GM18520 (cell line): ENCODE data around the gene UBR2.
"Not testable (repeated sequence)": the region's sequence is repeated elsewhere in the genome, so short reads cannot be mapped to it uniquely, and the experiment has no call there.

Experiments used
- ATAC-seq: cut with Tn5 transposase; IDR thresholded peaks from one replicate; pipeline ENCODE4 v1.9.1; 2021; ENCODE audit not compliant: unreplicated experiment

Gene UBR2

DNA sequence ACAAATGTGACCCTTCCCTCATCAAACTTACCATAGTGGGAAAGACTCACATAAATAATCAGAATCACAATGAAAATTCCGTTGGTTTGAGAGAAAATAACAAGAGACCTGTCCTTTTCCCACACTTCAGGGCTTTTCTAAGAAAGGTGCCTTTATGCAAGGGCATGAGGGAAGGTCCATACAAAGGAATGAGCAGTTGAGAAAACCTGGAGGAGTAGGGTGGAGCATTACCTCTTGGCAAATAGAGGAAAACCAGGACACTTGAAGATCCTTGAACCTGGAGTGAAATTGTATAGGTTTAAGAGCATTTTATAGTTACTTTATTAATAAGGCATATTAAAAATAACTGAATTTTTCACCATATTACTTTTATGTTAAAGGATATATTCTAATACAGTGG, 54.3 kb downstream of the UBR2 start:
- no peak for ATAC-seq

GRCh38 chr6:42618686-42619085, 54.9 kb downstream of the UBR2 start:
- ATAC-seq = no peak

DNA sequence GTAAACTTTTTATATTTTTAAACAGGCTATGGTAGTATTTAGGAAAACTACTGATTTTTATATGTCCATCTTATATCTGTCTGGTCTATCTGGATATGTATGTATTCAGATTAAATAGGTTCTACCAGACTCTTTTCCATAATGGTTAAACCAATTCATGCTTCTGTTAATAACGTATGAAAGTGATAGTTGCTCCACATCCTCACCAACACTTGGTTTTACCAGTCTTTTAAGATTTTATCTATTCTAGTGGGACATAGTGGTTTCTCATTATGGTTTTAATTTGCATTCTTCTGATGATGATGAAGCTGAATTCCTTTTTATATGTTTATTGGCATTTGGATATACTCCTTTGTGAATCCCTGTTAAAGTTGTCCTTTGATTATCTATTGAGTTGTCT, 56.1 kb downstream of the UBR2 start:
- no peak for ATAC-seq

DNA sequence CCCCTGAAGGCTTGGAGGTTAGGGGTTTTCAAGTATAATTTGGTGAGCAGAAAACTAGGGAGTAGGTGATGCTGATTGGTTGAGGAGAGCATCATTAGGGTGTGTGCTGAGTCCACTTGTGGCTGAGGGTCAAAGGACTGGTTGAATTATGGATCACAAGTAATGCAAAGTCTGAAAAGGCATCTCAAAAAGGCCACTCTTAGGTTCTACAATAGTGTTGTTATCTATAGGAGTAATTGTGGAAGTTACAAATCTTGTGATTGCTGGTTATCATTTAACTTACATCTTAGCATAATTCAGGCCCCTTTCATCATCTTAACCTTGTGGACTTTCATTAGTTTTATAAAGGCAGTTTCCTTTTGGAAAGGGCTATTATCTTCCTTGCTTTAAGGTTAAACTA, 60.8 kb downstream of the UBR2 start:
- no peak for ATAC-seq

- no peak for ATAC-seq
These were observed 63.2 kb downstream of the UBR2 start for GRCh38 chr6:42627044-42627443.

DNA sequence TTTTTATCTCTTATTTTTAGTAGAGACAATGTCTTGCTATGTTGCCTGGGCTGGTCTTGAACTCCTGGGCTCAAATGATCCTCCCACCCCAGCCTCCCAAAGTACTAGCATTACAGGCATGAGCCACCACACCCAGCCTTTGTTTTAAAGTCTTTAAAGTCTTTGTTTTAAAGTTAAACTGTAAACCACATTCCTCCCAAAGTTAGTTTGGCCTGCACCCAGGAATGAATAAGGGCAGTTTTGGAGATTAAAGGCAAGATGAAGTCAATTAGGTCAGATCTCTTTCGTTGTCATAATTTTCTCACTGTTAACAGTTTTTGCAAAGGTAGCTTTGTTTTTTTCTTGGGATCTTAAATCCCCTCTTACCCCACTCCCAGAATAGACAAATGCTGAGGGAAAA, 63.8 kb downstream of the UBR2 start:
- ATAC-seq = no peak

DNA sequence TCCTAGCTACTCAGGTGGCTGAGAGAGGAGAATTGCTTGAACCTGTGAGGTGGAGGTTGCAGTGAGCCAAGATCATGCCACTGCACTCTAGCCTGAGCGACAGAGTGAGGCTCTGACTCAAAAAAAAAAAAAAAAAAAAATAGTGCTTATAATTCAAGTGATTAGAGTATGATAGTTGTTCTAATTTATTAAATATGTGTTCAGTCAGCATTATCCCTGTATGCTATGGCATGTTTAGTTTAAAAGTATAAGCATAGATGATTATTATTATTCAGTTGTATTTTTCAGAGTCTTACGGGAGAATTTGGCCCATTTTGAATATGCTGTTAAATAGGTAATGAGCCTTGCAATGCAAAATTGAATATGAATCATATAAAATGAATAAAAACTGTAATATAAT, 64.8 kb downstream of the UBR2 start:
- ATAC-seq = no peak

DNA sequence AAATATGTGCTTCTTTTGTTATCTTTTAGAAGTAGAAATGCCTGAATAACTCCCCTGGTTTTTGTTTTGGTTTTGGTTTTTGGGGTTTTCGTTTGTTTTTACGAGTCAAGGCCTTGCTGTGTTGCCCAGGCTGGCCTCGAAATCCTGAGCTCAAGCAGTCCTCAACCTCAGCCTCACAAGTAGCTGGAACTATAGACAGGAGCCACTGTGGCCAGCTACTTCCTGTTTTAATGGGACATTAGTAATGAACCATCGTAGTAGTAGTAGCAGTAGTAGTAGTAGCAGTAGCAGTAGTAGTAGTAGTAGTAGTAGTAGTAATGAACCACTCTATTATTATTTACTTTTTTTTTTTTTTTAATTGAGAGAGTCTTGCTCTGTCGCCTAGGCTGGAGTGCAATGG, 66.0 kb downstream of the UBR2 start:
- ATAC-seq = no peak

- no peak for ATAC-seq
These were observed 73.9 kb downstream of the UBR2 start for GRCh38 chr6:42637681-42638080.

DNA sequence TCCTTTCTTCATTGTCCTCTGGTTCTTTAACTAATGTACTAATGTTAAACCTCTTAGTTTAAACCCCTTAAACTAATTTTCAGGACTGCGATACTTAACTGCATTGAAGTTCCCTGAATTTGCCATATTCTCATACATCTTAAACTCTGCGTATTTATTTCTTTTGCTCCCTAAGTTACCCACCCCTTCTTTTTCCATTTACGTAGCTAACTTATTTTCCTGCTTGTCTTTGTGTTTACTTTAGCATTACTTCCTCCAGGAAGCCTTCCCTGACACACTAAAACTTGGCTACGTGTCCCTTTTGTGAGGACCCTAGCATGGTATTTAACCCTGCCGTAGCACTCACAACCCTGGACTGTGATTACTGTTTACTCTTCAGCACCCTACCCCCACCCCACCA, 79.0 kb downstream of the UBR2 start:
- no peak for ATAC-seq

- ATAC-seq = no peak
These were observed 80.4 kb downstream of the UBR2 start for GRCh38 chr6:42644211-42644610.

DNA sequence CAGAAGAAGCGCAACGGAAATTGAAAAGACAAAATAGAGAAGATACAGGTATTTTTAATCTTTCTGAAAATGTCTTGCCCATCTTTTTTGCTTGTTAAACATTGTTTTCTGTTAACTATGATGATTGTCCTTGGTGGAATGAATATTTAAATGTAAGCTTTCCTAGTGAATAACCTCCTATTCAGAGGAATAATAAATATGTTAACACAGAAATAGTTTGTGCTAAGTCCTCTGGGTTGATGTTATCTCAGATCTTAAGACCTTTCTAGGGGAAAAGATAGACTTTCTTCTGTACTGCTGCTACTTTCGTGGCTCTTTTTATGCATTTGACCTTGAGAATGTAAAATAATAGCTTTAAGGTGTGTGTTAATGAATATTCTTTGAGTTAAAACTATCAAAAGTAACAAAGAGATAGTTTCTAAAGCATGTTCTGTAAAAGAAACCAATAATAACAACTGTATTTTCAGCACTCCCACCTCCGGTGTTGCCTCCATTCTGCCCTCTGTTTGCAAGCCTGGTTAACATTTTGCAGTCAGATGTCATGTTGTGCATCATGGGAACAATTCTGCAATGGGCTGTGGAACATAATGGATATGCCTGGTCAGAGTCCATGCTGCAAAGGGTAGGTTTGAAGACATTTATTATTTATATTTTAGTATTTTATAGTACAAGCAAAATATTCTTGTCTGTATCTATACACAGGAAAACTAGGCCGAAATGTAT, 88.4 kb downstream of the UBR2 start:
- no peak for ATAC-seq

GRCh38 chr6:42653851-42654250, 90.0 kb downstream of the UBR2 start:
- ATAC-seq = no peak

GRCh38 chr6:42659806-42660205, 96.0 kb downstream of the UBR2 start:
- ATAC-seq = no peak

DNA sequence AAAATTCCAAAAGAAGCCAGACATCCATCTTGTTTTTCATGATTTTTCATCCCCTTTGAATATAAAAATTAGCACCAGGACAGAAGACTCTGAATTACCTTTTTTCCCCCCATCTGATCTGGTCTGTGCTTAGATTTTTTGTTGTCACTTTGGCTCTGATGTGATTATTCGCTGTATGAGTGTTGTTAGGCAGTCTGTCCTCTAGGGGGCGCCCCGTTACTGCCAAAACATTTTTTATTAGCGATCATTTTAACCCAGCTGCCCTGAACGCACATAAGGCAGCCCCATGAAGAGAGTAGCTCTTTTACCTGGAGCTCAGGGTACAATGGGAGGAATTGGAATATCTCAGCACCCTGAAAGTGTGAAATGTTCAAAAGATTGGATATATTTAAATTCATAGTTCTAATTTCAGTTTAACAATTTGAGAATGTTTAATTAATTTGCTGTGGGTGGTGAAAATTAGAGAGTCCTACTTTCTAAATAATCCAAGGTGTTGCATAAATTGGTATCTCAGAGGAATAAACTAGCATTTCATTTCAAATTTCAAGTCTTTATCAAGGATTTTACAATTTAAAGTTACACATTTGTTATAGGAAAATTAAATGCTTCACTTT, 97.8 kb downstream of the UBR2 start:
- no peak for ATAC-seq

- no peak for ATAC-seq
These were observed 100.9 kb downstream of the UBR2 start for GRCh38 chr6:42664718-42665117.

DNA sequence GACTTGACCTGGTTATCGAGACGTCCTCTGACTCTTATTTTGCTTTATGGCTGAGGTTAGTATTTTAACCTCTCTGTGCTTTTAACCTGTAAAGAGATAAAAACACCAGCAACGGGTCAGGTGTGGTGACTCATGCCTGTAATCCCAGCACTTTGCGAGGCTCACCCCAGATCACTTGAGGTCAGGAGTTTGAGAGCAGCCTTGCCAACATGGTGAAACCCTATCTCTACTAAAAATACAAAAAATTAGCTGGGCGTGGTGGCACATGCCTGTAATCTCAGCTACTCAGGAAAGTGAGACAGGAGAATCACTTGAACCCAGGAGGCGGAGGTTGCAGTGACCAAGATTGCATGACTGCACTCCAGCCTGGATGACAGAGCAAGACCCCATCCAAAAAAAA, 110.5 kb downstream of the UBR2 start:
- not testable (repeated sequence) for ATAC-seq

DNA sequence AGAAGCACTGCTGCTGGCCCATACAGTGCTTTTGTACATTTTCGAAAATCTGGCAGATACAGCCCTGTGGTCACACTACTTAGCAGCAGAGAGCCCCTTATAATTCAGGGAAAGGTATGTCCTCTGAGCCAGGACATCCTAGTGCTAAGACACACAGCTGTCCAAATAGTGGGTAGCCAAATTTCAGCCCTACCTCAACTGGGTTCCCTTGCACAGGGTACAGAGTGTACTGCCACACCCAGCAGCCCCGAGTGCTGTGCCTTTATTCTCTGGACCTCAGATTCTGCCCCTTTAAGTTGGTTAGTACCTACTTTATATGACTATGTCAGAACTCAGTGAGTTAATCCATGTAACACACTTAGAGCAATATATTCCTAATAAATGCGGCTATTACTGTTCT, 111.0 kb downstream of the UBR2 start:
- ATAC-seq = no peak

GRCh38 chr6:42679358-42679757, 115.5 kb downstream of the UBR2 start:
- ATAC-seq = no peak

DNA sequence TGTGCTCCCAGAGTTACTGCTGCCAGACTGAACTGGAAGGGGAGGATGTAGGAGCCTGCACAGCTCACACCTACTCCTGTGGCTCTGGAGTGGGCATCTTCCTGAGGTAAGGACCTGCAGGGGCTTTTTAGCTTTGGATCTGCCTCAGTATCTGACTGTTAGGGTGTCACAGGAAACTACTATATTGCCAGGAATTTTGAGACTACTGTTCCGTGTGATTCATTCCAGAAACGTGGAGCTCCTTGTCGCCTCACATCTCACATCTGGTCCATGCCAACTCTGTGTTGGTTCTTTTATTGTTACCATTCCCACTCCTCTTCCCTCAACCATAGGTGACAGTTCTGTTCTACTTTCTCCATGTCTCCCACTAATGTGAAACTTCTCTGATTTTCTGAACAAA, 124.5 kb downstream of the UBR2 start:
- ATAC-seq = no peak

- no peak for ATAC-seq
These were observed 125.5 kb downstream of the UBR2 start for GRCh38 chr6:42689371-42689770.

DNA sequence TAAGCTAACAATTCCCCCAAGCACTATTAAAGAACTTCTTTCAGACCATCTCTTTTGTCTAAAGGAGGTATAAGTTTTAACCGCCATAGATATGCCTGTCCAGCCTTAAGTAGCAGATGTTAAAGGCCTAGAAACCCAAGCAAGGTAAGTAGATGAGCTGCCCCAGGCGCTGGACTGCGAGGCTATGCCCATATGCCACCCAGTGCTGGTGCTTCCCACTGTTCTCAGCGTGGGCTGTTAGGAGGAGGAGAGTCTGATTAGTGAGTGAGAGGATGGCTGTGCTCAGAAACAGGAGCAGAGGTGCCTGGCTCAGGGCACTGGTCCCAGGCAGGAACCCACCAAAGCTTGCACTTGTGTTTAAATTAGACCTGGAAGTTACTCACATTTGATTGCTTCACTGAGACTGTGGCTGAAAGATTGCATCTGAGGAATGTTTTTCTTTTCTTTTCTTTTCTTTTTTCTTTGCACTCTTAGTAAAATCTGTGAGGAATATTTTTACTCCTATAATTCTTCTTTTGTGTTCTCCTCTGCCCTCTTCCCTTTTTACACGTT, 126.4 kb downstream of the UBR2 start:
- no peak for ATAC-seq

GRCh38 chr6:42690872-42691271, 127.0 kb downstream of the UBR2 start:
- no peak for ATAC-seq
